K562 (cell line): ENCODE measurements around the gene SKIL. TPM values are rescaled to one million over a fixed set of nuclear protein-coding genes. Genes with fewer than 3 reads are reported as not detected.

Source experiments
- ATAC-seq: fragments of 200-7000 bp; cut with Tn5 transposase; 3 replicates; pipeline ENCODE4 v1.9.1; 2020; ENCODE audit warnings: moderate library complexity
- BruUV-seq: library from RNA; stranded (reverse); fragments of 400-500 nt; replicated peaks from 2 replicates; lab custom pipeline; 2021; lab: Mats Ljungman, UMichigan
- CTCF ChIA-PET: fragments of 300-600 bp; formaldehyde crosslinking; extraction: SDS; loops from one replicate; lab custom pipeline; 2021; ENCODE audit warnings: low intra/inter-chr PET ratio; lab: Yijun Ruan, JAX
- POLR2A ChIA-PET: fragments of 300-600, 350-650 bp; sonication (Branson Sonifier 250); formaldehyde crosslinking; extraction: SDS; loops from one replicate; lab custom pipeline; 2021; ENCODE audit warnings: antibody characterized with exemption, inconsistent platforms; lab: Yijun Ruan, JAX
- DNase-seq, 4 experiments: peaks; one replicate each; pipeline versions ENCODE4 v3.0.0 to v3.0.0-alpha.2; 2011 to 2018; ENCODE audit warnings: low spot score in 3 of 4, mixed read lengths in 3 of 4; ENCODE audit errors: extremely low read depth in 1 of 4
- FAIRE-seq: peaks from 2 replicates; lab custom pipeline; 2011; peaks lifted over from hg19 to GRCh38; lab: Jason Lieb, UNC
- H2AFZ ChIP-seq: 2 replicates; pipeline ENCODE4 v1.6.0; 2011; ENCODE audit warnings: low read depth, low read length, control low read depth, inconsistent platforms
- H3K27ac ChIP-seq: fragments of 200-600 bp; 3 replicates; pipeline ENCODE4 v1.8.0; 2011; ENCODE audit warnings: low read depth, mild to moderate bottlenecking, control low read depth, inconsistent platforms, low read length, moderate library complexity, mixed read lengths; ENCODE audit errors: extremely low read depth
- H3K27me3 ChIP-seq, 2 experiments: fragments of 300-600 bp in 1 of 2; 2 replicates in 1 of 2; 3 replicates in 1 of 2; pipeline versions ENCODE4 v1.6.0 to v1.8.0; 2011; ENCODE audit warnings: inconsistent platforms in 2 of 2, low read length in 2 of 2, mild to moderate bottlenecking in 1 of 2, mixed read lengths in 1 of 2, moderate library complexity in 1 of 2; ENCODE audit not compliant: control insufficient read depth in 2 of 2, insufficient read depth in 2 of 2
- H3K36me3 ChIP-seq: fragments of 300-600 bp; 3 replicates; pipeline ENCODE4 v1.8.0; 2011; ENCODE audit warnings: mild to moderate bottlenecking, low read length, inconsistent platforms; ENCODE audit not compliant: control insufficient read depth, insufficient read depth
- H3K4me1 ChIP-seq, 2 experiments: fragments of 200-600 bp in 1 of 2; replicated peaks in 1 of 2; 2 replicates in 1 of 2; 3 replicates in 1 of 2; pipeline versions ENCODE4 v1.5.1 to v1.8.0; 2011; ENCODE audit warnings: inconsistent platforms in 2 of 2, low read length in 2 of 2, mild to moderate bottlenecking in 1 of 2, mixed read lengths in 1 of 2, moderate library complexity in 1 of 2; ENCODE audit not compliant: control insufficient read depth in 2 of 2, insufficient read depth in 2 of 2
- H3K4me2 ChIP-seq: 2 replicates; pipeline ENCODE4 v1.6.1; 2011; ENCODE audit warnings: low read length, control low read depth, inconsistent platforms, mixed read lengths; ENCODE audit not compliant: insufficient read depth
- H3K4me3 ChIP-seq: fragments of 200-600 bp; sonication (generic), shearing (Covaris generic); 2 replicates; pipeline ENCODE4 v1.5.1; 2016; ENCODE audit warnings: control low read depth, inconsistent platforms
- H3K79me2 ChIP-seq: fragments of 200-600 bp; 3 replicates; pipeline ENCODE4 v1.8.0; 2011; ENCODE audit warnings: low read length, inconsistent platforms; ENCODE audit not compliant: control insufficient read depth, insufficient read depth
- H3K9ac ChIP-seq, 2 experiments: 2 replicates each; pipeline versions ENCODE4 v1.6.0 to v1.6.1; 2011; ENCODE audit warnings: low read depth in 2 of 2, low read length in 2 of 2, control low read depth in 1 of 2, inconsistent platforms in 1 of 2, mild to moderate bottlenecking in 1 of 2, mixed read lengths in 1 of 2; ENCODE audit not compliant: insufficient read depth in 1 of 2
- H3K9me1 ChIP-seq: one replicate; pipeline ENCODE4 v1.6.0; 2011; ENCODE audit warnings: inconsistent platforms, mild to moderate bottlenecking, low read length, moderate library complexity; ENCODE audit not compliant: control insufficient read depth, insufficient read depth
- H3K9me3 ChIP-seq: replicated peaks from 2 replicates; pipeline ENCODE4 v1.5.1; 2011; ENCODE audit warnings: low read depth, low read length, inconsistent platforms; ENCODE audit not compliant: control insufficient read depth, insufficient read depth
- H4K20me1 ChIP-seq: replicated peaks from 2 replicates; pipeline ENCODE4 v1.6.1; 2011; ENCODE audit warnings: low read length, inconsistent platforms, mixed read lengths; ENCODE audit not compliant: control insufficient read depth, insufficient read depth
- BCOR ChIP-seq: fragments of 450-650 bp; IDR thresholded peaks from 2 replicates; pipeline ENCODE4 v1.6.1; 2016
- CEBPB ChIP-seq: fragments of 450-650 bp; IDR thresholded peaks from 2 replicates; pipeline ENCODE4 v1.6.1; 2016; ENCODE audit warnings: missing genetic modification characterization, missing compliant biosample characterization
- CREBBP ChIP-seq: IDR thresholded peaks from one replicate; pipeline ENCODE4 v1.6.1; 2012; ENCODE audit warnings: low read depth, mild to moderate bottlenecking, control low read depth, inconsistent platforms, low read length
- KLF13 ChIP-seq: fragments of 450-650 bp; IDR thresholded peaks from 2 replicates; pipeline ENCODE4 v1.6.1; 2016; ENCODE audit warnings: missing genetic modification characterization, low read depth, mild to moderate bottlenecking, missing compliant biosample characterization, moderate library complexity, borderline replicate concordance
- MAFK ChIP-seq: IDR thresholded peaks from 2 replicates; pipeline ENCODE4 v1.6.1; 2011; ENCODE audit warnings: low read length, improper control_type of control experiment
- MCM2 ChIP-seq: fragments of 450-650 bp; IDR thresholded peaks from 2 replicates; pipeline ENCODE4 v1.6.1; 2017; ENCODE audit warnings: low read depth, mild to moderate bottlenecking
- SP2 ChIP-seq: IDR thresholded peaks from 2 replicates; pipeline ENCODE4 v1.6.1; 2011; ENCODE audit warnings: mild to moderate bottlenecking, low read depth, low read length, moderate library complexity; ENCODE audit not compliant: poor library complexity, severe bottlenecking; ENCODE audit errors: extremely low read depth
- TCFL5 ChIP-seq: fragments of 250-450 bp; sonication (Bioruptor Pico); conservative IDR thresholded peaks from 2 replicates; pipeline ENCODE4 v1.6.1; 2021; ENCODE audit warnings: mild to moderate bottlenecking, moderate library complexity, matching md5 sums
- ZHX1 ChIP-seq: fragments of 150-350 bp; conservative IDR thresholded peaks from 2 replicates; pipeline ENCODE4 v1.6.1; 2014; ENCODE audit warnings: low read length
- WGBS: fragments of 100-300 bp; shearing (Covaris generic); methylation state at CpG from one replicate; pipeline ENCODE4 v1.1.6; 2016; ENCODE audit warnings: low coverage, mixed read lengths; ENCODE audit not compliant: insufficient coverage; ENCODE audit errors: missing lambda C conversion rate; 5-methylcytosine and 5-hydroxymethylcytosine counted together
- in situ Hi-C: fragments of 300-500 bp; cut with MboI; formaldehyde crosslinking; loops from 4 replicates; pipeline ENCODE4 v1.15.0; 2018; ENCODE audit warnings: inconsistent platforms, mixed read lengths
- intact Hi-C: fragments of 100-400 bp; cut with micrococcal nuclease; formaldehyde crosslinking; loops from 2 replicates; pipeline ENCODE4 v1.14.2; 2022
- polyA plus RNA-seq, 8 experiments: library from polyadenylated mRNA; depleted of rRNA in 4 of 8; stranded (reverse) in 5 of 8; unstranded in 3 of 8; fragments of >200 nt; fragmentation: Nextera tagmentation in 2 of 8; fragmentation: Illumina TruSeq in 1 of 8; extraction: Ambion mirVana in 2 of 8; extraction: Trizol in 1 of 8; gene quantifications; 2 replicates each; pipeline versions ENCODE4 v1.2.1 to v1.2.3, GENCODE V29; 2011 to 2014; ENCODE audit warnings: inconsistent platforms in 1 of 8, missing spikeins in 1 of 8
- total RNA-seq, 7 experiments: library from RNA; depleted of rRNA in 6 of 7; stranded (reverse); fragments of >200 nt in 6 of 7; fragmentation: Illumina TruSeq in 2 of 7; extraction: Trizol in 2 of 7; gene quantifications; 2 replicates each; pipeline versions ENCODE4 v1.2.1 to v1.2.3, GENCODE V29; 2011 to 2021; ENCODE audit warnings: low replicate concordance in 1 of 7

SKIL gene
- total and polyA plus RNA-seq, 9 of the 15 experiments (the other 6 are each of a cell fraction or from before 2014, with no cell fraction given): 4.3 to 19.1 (median 9.7) TPM

GRCh38 chr3:170350515-170351413 lies 6.8 kb upstream of the SKIL start:
- Histone ChIP-seq H3K9me1 (no peaks in the 10 kb centered on the region), H3K27me3 (no peaks in the 10 kb centered on the region), H3K9me3 (no peaks in the 10 kb centered on the region), H4K20me1 (no peaks in the 10 kb centered on the region), H2AFZ (peak overlapping the region; percentile 34), H3K27ac (no peak overlapping the region), H3K4me2 (no peak overlapping the region), H3K4me3 (no peak overlapping the region), H3K9ac (no peak overlapping the region), H3K4me1 (peaks cover 0 to 19% of the 10 kb centered on the region in 2 experiments; a peak in 4 of 5 replicates), H3K36me3 (no peaks in the 10 kb centered on the region), H3K79me2 (no peaks in the 10 kb centered on the region)
- ATAC-seq (peak; percentile 25), DNase-seq (no peak), FAIRE-seq (no peak)
- intact Hi-C loops: loop anchor here (10.0 kb wide), 1 partner anchor 166 kb away; the partner anchor contains the start of gene PHC3
- in situ Hi-C loops: no loop called here
- 50% methylated on average over 8 of the region's 8 CpGs for WGBS
- TF ChIP-seq MCM2 (no peak), CEBPB (peak; percentile 40; the same call in 1 of the 2 replicates)
- ChIA-PET POLR2A (interaction anchor here (1.5 kb wide), 1 partner anchor 16 kb away, joined by 5 read pairs; no protein-coding TSS in a partner anchor), CTCF (no interaction called here)
- BruUV-seq: no TSS peak

- peaks cover 2% of the 10 kb centered on the region; the same call in 1 of the 3 replicates for H3K79me2 ChIP-seq
- ChIA-PET POLR2A (interaction anchor here (1.2 kb wide), 1 partner anchor 12 kb away, joined by 3 read pairs; no protein-coding TSS in a partner anchor), CTCF (no interaction called here)
- H3K9me3 ChIP-seq: no peaks in the 10 kb centered on the region
- H3K27ac ChIP-seq: no peak overlapping the region
- H4K20me1 ChIP-seq: no peaks in the 10 kb centered on the region
- ATAC-seq: no peak
- H3K36me3 ChIP-seq: no peaks in the 10 kb centered on the region
- no peak overlapping the region for H2AFZ ChIP-seq
- TF ChIP-seq KLF13 (tag) (no peak), CREBBP (no peak), TCFL5 (no peak), SP2 (no peak), ZHX1 (no peak), BCOR (no peak), MAFK (no peak)
- no peak for DNase-seq
- in situ Hi-C loops (no loop called here), intact Hi-C loops (loop anchor here (10.0 kb wide), 1 partner anchor 168 kb away; the partner anchor contains the start of gene PHC3)
- no peak for FAIRE-seq
- no peak overlapping the region for H3K9ac ChIP-seq
- no peaks in the 10 kb centered on the region for H3K27me3 ChIP-seq
- 59% methylated on average over 7 of the region's 7 CpGs for WGBS
- no TSS peak for BruUV-seq
- no peak overlapping the region for H3K4me2 ChIP-seq
- no peaks in the 10 kb centered on the region for H3K9me1 ChIP-seq
- H3K4me3 ChIP-seq: no peak overlapping the region
- peaks cover 4 to 20% of the 10 kb centered on the region in 2 experiments for H3K4me1 ChIP-seq
Measured at GRCh38 chr3:170352936-170353335, 4.6 kb upstream of the SKIL start.
